HG02571 (cell line): ENCODE data around the gene NDEL1.

Experiments
- ATAC-seq: cut with Tn5 transposase; IDR thresholded peaks from one replicate; pipeline ENCODE4 v1.9.1; 2021; ENCODE audit warnings: mild to moderate bottlenecking, moderate library complexity; ENCODE audit not compliant: unreplicated experiment

Gene NDEL1

DNA sequence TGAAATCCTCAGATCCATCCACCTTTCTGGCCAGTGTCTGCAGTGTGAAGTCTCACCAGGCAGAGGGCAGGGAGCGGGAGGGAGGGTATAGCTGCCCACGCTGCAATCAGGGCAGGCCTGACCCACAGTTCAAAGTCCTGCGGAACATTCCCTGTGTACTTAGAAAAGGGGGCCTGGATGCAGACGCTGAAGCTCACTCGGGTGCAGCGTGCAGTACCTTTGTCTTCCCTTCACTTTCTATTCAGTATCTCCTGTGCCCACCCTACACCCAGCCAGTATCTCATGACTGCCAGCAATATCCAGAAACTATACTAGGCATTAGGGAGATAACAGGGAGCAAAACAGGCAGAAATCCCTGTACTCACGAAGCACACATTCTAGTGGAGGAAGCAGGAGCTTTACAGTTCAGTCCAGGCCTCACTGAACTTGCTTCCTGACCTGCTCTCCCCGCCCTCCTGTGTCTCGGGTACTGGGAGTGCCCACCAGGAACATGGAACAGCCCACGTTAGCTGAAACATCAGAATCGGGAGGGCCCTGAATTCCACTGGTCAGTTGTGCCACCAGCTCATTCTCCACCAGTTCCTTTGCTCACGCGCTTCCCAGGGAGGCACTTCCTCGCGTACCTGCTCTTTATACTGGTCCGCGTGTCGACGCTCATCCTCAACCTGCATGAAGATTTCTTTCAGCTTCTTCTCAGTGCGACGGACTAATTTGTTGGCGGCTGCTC is 42.2 kb downstream of the NDEL1 start:
- no peak for ATAC-seq

- no peak for ATAC-seq
These were observed 43.8 kb downstream of the NDEL1 start for GRCh38 chr17:8479431-8479947.

DNA sequence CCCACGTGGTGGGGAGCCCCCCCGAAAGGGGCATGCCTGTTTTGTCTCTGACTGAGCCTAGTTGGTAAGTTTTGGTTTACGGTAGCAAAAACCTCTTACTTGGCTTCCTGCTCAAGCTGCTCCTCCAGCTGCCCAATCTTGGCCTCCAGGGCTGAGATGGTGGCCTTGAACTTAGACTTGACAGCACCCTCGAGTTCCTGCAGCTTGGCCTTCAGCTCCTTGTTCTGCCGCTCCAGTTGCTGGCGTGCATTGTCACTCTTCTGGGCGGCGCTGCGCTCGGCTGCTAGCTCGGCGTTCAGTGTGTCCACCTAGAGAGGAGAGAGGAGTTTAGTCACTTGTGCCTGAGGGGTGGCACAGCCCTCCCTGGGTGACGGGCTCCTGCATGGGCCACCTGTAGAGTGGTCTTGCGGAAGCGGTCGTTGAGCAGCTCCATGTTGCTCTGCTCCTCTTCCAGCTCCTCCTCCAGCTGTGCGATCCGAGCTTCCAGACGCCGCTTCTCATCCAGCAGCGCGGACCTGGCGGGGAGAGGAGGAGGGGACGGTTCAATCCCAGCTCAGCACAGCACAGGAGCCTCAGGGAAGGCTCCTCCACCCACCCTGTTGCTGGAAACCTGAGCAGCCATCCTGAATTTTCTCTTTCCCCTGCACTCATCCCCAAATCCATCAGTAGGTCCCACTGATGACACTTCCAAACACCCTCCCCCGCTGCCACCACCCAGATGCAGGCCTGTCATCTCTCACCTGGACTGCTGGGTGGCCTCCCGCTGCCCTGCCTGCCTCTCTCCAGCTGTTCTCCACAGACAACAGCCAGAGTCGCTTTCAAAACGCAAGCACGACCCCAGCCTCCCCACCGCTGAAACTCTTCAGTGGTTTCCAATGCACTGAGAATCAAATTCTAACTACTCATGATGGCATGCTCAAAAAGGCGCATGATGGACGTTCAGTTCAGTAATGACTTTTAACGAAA is 44.6 kb downstream of the NDEL1 start:
- no peak for ATAC-seq

DNA sequence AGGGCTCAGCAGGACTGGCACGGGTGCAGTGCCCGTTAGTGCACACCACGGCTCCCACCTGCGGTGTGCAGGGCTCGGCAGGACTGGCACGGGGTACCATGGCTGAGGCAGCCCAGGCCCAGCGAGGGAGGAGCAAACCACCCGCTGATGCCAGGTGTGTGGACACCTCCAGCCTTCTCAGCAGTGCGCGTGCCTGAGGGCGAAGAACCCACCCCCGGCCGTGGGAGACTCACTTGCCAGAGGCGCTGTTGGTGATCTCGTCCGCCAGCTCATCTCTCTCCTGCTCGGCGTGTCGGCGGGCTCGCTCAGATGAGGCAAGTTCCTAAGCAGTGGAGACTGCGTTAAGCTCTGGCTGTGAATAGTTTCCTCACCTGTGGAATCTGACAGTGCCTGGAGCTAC is 45.4 kb downstream of the NDEL1 start:
- no peak for ATAC-seq

- ATAC-seq, result no peak
These were observed 46.0 kb downstream of the NDEL1 start for GRCh38 chr17:8481703-8482102.

DNA sequence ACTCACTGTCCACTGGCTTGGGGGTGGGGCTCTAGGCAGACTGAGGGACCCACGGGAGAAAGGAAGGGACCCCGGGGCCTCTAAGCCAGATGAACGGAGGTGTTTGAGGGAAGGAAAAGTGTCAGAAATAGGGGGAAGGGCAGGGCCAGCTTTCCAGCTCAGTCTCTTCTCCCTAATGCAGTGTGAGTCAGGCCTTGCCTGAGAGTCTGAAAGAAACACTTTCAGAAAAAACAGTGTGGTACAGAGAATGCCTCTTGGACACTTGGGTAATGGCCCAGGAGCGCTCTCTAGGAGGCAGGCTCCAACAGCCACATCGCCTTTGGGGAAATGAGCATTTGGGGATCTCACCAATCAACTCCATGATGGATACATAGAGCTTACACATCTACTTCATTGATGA is 46.9 kb downstream of the NDEL1 start:
- no peak for ATAC-seq

- no peak for ATAC-seq
These were observed 48.8 kb downstream of the NDEL1 start for GRCh38 chr17:8484465-8484864.

- ATAC-seq, result no peak
These were observed 49.8 kb downstream of the NDEL1 start for GRCh38 chr17:8485491-8485890.

DNA sequence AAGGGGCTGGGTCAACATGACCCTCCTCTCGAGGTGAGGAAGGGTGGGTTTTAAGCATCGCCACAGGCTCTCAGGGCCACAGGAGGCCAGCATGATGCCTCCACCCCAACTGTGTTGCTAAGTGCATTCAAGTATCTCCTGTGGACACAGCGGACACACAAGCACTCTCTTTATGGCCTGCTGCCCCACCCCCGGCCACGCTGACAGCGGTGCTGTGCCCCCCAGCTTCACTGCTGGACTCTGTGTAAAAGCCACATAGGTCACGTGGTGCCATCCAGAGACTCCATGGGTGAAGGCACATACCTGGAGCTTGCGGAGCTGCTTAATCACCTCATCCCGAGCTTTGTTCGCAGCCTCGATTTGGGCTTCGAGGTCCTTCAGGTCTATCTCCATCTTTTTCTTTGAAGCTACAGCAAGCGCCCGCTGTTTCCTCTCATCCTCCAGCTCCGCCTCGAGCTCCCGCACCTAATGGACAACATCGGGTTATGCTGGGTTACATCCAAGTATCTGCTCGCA is 51.5 kb downstream of the NDEL1 start:
- ATAC-seq, result no peak

- no peak for ATAC-seq
These were observed 52.1 kb downstream of the NDEL1 start for GRCh38 chr17:8487743-8488142.

DNA sequence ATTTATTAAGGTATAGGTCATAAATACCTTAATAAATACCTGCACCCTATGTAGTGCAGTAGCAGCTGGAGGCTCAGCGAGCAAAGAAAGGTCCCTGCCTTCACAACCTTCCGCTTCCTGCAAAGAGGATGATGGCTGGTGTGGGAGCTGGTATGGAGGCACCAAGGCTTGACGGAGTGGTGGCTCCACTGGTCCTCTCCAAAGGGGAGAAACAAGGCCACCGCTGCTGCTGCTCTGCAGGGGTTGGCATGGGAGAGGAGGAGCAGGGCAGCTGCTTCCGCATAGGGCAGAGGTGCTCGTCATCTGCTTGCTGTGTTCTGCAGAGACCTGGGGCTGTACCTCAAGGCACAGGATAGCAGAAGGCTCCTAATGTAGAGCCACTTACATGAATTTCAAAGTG is 52.8 kb downstream of the NDEL1 start:
- no peak for ATAC-seq

DNA sequence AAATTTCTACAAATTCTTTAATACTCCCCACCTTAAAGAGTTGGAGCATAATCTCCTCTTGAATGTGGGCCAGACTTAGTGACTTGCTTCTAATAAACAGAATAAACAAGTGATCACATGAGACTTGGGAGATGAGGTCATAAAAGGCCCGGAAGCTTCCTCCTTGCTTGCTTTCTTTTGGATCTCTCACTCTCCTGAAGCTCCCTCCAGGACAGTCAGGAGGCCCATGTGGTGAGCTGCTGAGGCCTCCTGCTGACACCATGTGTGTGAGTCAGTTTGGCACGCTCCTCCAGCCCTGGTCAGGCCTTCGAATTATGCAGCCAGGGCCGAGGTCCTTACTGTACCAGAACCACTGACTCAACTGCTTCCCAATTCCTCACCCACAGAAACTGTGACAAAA is 53.2 kb downstream of the NDEL1 start:
- ATAC-seq, result no peak

DNA sequence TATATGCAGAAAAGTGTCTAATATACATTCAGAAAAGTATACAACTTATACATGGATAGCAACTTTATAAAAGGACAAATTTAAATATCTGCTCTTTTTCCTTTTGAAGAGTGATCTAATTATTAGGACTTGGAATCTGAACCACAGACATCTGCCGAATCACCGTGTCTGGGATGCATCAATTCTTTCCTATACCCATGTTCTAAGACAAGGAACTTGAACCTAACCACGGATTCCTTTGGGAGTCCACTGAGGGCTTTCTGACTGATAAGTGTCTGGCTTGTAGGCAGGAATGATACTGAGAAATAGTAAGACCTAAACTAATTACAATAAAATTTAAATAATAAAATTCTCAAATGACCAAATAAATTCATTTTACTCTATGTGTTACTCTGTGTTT is 54.2 kb downstream of the NDEL1 start:
- ATAC-seq, result no peak

DNA sequence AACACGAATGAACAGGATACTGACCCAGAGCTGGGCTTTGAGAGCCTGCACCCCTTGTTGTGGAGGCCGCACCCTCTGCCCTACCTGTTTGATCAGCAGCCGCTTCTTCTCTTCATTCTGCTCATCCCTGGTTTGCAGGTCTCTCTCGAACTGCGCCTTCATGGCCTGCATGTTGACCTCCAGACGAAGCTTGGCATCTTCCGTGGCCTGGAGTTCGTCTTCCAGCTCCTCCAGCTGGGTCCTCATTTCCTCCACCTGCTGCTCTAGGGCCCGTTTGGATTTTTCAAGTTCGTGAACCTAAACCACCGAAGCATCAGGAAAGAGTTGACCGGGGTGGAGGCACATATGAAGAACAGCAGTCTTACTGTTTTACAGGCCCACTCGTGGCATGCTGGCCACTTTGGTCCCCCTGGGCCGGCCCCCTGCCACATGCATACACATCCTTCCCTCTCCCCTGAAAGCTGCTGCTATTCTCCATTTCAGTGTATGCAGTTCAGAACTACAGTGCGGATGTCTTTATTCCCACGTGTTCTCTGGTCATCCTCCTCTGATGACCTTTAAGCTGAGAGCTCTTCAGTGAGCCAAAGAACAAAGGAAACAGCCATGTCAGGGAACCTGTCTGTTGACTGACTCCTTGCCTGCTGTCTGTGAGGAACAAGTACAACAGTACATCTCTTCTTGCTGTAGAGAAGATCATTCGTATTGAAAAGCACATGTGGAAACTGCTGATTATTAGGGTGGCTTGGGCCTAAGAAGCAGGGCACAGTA is 54.8 kb downstream of the NDEL1 start:
- no peak for ATAC-seq

DNA sequence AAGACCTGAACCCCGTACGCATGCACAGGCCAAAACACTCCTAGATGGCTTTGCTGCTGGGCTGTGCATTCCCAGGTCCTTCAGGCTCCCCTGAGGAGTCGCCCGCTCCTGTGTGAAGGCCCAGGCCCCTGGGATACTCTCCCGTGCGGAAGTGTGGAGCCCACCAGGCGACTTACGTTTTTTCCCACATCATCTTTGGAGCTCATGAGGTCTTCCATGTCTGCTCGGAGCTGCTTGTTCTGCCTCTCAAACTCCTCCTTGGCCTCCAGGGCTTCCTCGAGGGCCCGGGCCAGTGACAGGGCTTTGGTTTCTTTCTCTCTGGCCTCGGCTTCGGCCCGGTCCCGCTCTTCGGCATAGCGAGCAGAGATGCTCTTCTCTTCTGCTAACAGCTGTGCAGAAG is 56.4 kb downstream of the NDEL1 start:
- no peak for ATAC-seq

DNA sequence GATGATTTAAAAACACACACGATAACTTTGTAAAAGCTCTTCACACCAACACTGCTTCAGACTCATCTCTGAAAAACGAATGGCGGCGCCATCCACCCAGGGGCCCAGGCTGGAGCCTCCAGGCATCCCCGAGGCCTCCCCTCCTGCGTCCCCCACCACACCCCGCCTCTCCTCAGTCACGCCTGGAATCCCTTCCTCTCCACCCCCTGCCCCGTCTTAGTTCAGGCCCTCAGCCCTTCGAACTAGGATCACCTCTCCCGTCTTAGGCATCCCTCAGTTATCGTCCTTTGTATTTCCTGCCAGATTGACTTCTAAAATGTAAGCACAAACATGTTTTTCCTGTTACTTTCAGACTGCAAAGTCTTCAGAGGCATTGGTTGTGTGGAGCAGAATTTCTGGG is 58.3 kb downstream of the NDEL1 start:
- ATAC-seq, result no peak

- ATAC-seq, result no peak
These were observed 58.9 kb downstream of the NDEL1 start for GRCh38 chr17:8494506-8495111.

DNA sequence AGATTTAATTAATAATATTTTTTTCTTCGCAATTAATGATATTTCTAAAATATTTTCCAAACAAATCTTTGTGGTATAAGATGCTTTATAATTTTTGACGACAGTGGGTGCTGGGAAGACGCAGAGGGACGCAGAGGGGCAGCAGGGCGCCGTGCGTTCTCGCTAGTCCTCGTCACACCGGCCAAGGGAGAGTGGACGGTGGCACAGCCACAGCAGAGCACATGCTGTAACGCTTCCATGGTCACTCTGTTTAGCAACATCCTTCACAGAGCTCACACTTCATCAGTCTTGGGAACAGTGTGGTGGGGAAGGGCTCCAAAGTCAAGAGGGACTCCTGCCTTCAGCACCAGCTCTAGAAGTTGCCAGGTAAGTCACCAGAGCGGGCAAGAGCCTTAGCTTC is 60.4 kb downstream of the NDEL1 start:
- ATAC-seq, result no peak

DNA sequence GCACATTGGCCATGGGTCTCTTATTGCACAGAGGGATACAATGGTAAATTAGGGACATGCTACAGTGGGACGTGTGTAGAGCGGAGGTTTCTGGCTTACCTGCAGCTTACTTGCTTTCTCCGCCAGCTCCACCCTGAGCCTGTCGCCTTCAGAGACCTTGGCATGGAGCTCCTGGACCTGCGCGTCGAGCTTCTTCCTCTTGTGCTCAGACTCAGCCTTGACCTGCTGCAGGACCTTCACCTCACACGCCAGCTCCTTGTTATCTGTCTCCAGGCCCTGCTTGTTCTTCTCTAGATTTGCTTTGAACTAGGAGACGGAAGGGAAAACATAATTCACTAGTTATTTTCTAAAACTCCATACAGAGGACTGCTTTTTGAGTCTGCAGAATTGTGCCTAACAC is 63.5 kb downstream of the NDEL1 start:
- ATAC-seq, result no peak

GRCh38 chr17:8499614-8500013 is 63.9 kb downstream of the NDEL1 start:
- no peak for ATAC-seq

DNA sequence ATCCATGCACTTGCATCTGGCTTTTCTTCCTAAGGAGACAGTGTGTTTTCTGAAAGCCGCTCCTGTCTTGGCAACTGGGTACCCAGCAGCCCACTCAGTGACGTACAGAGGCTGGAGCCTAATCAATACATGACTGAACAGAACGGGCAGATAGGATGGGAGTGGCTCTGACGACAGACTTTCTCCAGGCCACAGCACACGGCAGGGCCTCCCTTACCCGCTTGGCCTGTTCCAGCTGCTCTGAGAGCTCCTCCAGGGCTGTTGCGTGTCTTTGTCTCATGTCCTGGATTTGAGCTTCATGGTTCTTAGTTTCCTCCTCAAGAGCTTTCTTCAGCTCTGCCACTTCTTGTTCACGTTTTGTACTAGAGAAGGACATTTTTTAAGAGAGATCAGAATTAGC is 64.9 kb downstream of the NDEL1 start:
- no peak for ATAC-seq
